ENCODE results near the gene TRIM13. TPM values are rescaled to one million over a fixed set of nuclear protein-coding genes. Genes with fewer than 3 reads are reported as not detected.

Gene TRIM13
- polyA plus RNA-seq, 1 of the 3 experiments (the other 2 are of a cell fraction), result 8.3 TPM

- TF ChIP-seq TEAD4 (IDR thresholded peaks at IDR 0.05; ENCODE audit: borderline replicate concordance, insufficient read depth) (no peak), CTCF (IDR thresholded peaks at IDR 0.05) (no peak), FOXJ3 (CRISPR knock-in tag; IDR thresholded peaks at IDR 0.05) (no peak)
- ChIA-PET CTCF (interaction anchor here (0.6 kb wide), 2 partner anchors 9 to 40 kb away, joined by 3 to 4 read pairs; no protein-coding TSS in a partner anchor), POLR2A (no interaction called here)
- Histone ChIP-seq H3K36me3 (replicated peaks in 1 of 2; ENCODE audit: control insufficient read depth in 1 of 2, insufficient read depth in 2 of 2, low read length in 1 of 2) (peaks cover 6 to 41% of the 10 kb centered on the region in 2 experiments), H3K27ac (ENCODE audit: low read depth in 2 of 2, low read length in 1 of 2) (no peak overlapping the region), H3K9ac (no peak overlapping the region), H3K9me3 (no peaks in the 10 kb centered on the region), H3K79me2 (ENCODE audit: insufficient read depth) (peaks cover 39% of the 10 kb centered on the region; the same call in 1 of the 2 replicates), H3K4me3 (ENCODE audit: low read depth in 2 of 2, low read length in 1 of 2) (no peak overlapping the region), H3K4me2 (no peak overlapping the region), H2AFZ (ENCODE audit: low read depth) (no peak overlapping the region), H3K4me1 (ENCODE audit: control insufficient read depth in 1 of 2, insufficient read depth in 2 of 2, low read depth in 1 of 2, low read length in 1 of 2) (no peaks in the 10 kb centered on the region), H3F3A (replicated peaks; ENCODE audit: insufficient read depth) (peaks cover 21% of the 10 kb centered on the region), H4K20me1 (ENCODE audit: insufficient read depth) (no peaks in the 10 kb centered on the region), H3K27me3 (ENCODE audit: insufficient read depth) (no peaks in the 10 kb centered on the region), H3K9me2 (no peaks in the 10 kb centered on the region)
- no peak for DNase-seq
Measured at GRCh38 chr13:50037788-50038187, 40.9 kb downstream of the TRIM13 start.

- CTCF ChIA-PET, result no interaction called here
- Histone ChIP-seq H3K27me3 (ENCODE audit: insufficient read depth) (no peaks in the 10 kb centered on the region), H3K4me3 (ENCODE audit: low read depth in 2 of 2, low read length in 1 of 2) (no peak overlapping the region), H2AFZ (ENCODE audit: low read depth) (no peak overlapping the region), H3K4me2 (no peak overlapping the region), H3K9me3 (no peaks in the 10 kb centered on the region), H3K27ac (ENCODE audit: low read depth in 2 of 2, low read length in 1 of 2) (no peak overlapping the region), H3K4me1 (ENCODE audit: control insufficient read depth in 1 of 2, insufficient read depth in 2 of 2, low read depth in 1 of 2, low read length in 1 of 2) (no peaks in the 10 kb centered on the region), H4K20me1 (ENCODE audit: insufficient read depth) (no peaks in the 10 kb centered on the region), H3K9me2 (no peaks in the 10 kb centered on the region), H3K9ac (no peak overlapping the region), H3F3A (replicated peaks; ENCODE audit: insufficient read depth) (peaks cover 21% of the 10 kb centered on the region), H3K79me2 (ENCODE audit: insufficient read depth) (peaks cover 44% of the 10 kb centered on the region; the same call in 1 of the 2 replicates), H3K36me3 (replicated peaks in 1 of 2; ENCODE audit: control insufficient read depth in 1 of 2, insufficient read depth in 2 of 2, low read length in 1 of 2) (peaks cover 6 to 41% of the 10 kb centered on the region in 2 experiments)
- POLR2A ChIA-PET, result no interaction called here
- DNase-seq, result no peak
- TF ChIP-seq FOXM1 (IDR thresholded peaks at IDR 0.05; ENCODE audit: low read depth) (no peak), CTCF (IDR thresholded peaks at IDR 0.05) (no peak), POLR2AphosphoS5 (IDR thresholded peaks at IDR 0.05; ENCODE audit: low read depth, low read length) (no peak), FOXJ3 (CRISPR knock-in tag; IDR thresholded peaks at IDR 0.05) (no peak), TCF12 (IDR thresholded peaks at IDR 0.05) (no peak), TEAD4 (IDR thresholded peaks at IDR 0.05; ENCODE audit: borderline replicate concordance, insufficient read depth) (no peak), JUND (IDR thresholded peaks at IDR 0.05) (no peak), RXRA (IDR thresholded peaks at IDR 0.05; ENCODE audit: borderline replicate concordance, low read depth) (no peak), MEF2A (IDR thresholded peaks at IDR 0.05; ENCODE audit: borderline replicate concordance, low read depth) (no peak)
- over 99% methylated on average over 6 of the region's 6 CpGs for WGBS (ENCODE audit: low lambda C conversion rate)
Measured at GRCh38 chr13:50038266-50038665, 41.4 kb downstream of the TRIM13 start.

Data from SK-N-SH (cell line).